ENCODE results near the gene SPSB1.

DNA sequence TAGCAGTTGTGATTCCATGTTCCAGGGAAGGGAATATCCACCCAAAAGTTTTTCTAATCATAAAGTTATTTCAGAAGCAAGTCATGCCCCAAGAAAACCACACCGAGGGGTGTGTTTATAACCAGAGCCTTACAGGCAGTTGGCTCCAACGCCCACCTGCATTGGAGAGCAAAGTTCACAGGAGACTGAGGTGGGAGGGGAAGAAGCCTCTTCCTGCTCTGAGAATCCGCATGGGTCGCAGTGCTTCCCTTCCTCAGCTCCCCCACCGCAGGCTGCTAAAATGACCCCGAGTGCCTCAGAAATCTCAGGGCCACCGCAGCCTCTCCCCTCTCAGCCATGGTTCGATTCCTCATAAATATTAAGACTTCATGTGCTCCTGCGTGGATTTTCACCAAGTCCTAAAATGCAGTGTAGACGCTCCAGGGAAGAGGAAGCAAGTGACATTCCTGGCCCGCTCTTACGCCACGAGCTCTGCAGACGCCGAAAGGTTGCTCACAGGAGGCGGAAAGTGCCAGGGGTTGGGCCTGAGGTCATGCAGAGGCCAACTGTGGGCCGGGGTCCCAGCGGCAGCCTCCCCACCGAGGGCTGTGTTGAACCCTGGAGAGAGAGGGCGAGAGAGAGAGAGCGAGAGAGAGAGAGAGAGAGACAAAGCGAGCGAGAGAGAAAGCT, 13.4 kb upstream of the SPSB1 start:
- TF ChIP-seq, protein P1, sequence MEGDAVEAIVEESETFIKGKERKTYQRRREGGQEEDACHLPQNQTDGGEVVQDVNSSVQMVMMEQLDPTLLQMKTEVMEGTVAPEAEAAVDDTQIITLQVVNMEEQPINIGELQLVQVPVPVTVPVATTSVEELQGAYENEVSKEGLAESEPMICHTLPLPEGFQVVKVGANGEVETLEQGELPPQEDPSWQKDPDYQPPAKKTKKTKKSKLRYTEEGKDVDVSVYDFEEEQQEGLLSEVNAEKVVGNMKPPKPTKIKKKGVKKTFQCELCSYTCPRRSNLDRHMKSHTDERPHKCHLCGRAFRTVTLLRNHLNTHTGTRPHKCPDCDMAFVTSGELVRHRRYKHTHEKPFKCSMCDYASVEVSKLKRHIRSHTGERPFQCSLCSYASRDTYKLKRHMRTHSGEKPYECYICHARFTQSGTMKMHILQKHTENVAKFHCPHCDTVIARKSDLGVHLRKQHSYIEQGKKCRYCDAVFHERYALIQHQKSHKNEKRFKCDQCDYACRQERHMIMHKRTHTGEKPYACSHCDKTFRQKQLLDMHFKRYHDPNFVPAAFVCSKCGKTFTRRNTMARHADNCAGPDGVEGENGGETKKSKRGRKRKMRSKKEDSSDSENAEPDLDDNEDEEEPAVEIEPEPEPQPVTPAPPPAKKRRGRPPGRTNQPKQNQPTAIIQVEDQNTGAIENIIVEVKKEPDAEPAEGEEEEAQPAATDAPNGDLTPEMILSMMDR (IDR thresholded peaks at IDR 0.05) = no peak
- no peak for TF ChIP-seq POLR2A (IDR thresholded peaks at IDR 0.05)
